Measurements from ENCODE around the gene NOVA1.

- TF ChIP-seq ZSCAN18 (CRISPR knock-in tag; IDR thresholded peaks at IDR 0.05) (no peak), CDX4 (CRISPR knock-in tag; IDR thresholded peaks at IDR 0.05; ENCODE audit: borderline replicate concordance) (no peak), CTCF (IDR thresholded peaks at IDR 0.05) (no peak), GABPB1 (CRISPR knock-in tag; IDR thresholded peaks at IDR 0.05) (no peak), NR3C1 (CRISPR knock-in tag; conservative IDR thresholded peaks at IDR 0.05; ENCODE audit: low read depth) (no peak), MLX (CRISPR knock-in tag; IDR thresholded peaks at IDR 0.05) (no peak), TCF7 (CRISPR knock-in tag; IDR thresholded peaks at IDR 0.05; ENCODE audit: low read depth) (no peak), IRF2 (CRISPR knock-in tag; IDR thresholded peaks at IDR 0.05; ENCODE audit: borderline replicate concordance, low read depth) (no peak), ELF4 (CRISPR knock-in tag; IDR thresholded peaks at IDR 0.05; ENCODE audit: low read depth) (no peak), PREB (CRISPR knock-in tag; IDR thresholded peaks at IDR 0.05; ENCODE audit: borderline replicate concordance) (no peak), GRHL2 (CRISPR knock-in tag; IDR thresholded peaks at IDR 0.05; ENCODE audit: insufficient replicate concordance, severe bottlenecking) (no peak)
Observed at GRCh38 chr14:26595926-26596542, 1.8 kb downstream of the NOVA1 start.

Data from WTC11 (cell line).